Retinal pigment epithelial cell (primary cell): ENCODE data around the gene FERD3L.

Experiments
- DNase-seq: peaks from one replicate; pipeline ENCODE4 v3.0.0-alpha.2; 2010; ENCODE audit warnings: low read depth
- H3K4me3 ChIP-seq: 2 replicates; pipeline ENCODE4 v1.5.1; 2011; ENCODE audit warnings: mild to moderate bottlenecking, low read length, control low read depth, moderate library complexity
- TF ChIP-seq, protein P1 (sequence below): conservative IDR thresholded peaks from 2 replicates; pipeline ENCODE4 v1.5.1; 2011; ENCODE audit warnings: low read depth, low read length, control low read depth, inconsistent platforms

FERD3L gene

GRCh38 chr7:19106241-19107080 is 38.8 kb downstream of the FERD3L start:
- no peak overlapping the region for H3K4me3 ChIP-seq
- no peak for DNase-seq
- TF ChIP-seq, protein P1, sequence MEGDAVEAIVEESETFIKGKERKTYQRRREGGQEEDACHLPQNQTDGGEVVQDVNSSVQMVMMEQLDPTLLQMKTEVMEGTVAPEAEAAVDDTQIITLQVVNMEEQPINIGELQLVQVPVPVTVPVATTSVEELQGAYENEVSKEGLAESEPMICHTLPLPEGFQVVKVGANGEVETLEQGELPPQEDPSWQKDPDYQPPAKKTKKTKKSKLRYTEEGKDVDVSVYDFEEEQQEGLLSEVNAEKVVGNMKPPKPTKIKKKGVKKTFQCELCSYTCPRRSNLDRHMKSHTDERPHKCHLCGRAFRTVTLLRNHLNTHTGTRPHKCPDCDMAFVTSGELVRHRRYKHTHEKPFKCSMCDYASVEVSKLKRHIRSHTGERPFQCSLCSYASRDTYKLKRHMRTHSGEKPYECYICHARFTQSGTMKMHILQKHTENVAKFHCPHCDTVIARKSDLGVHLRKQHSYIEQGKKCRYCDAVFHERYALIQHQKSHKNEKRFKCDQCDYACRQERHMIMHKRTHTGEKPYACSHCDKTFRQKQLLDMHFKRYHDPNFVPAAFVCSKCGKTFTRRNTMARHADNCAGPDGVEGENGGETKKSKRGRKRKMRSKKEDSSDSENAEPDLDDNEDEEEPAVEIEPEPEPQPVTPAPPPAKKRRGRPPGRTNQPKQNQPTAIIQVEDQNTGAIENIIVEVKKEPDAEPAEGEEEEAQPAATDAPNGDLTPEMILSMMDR = no peak

DNA sequence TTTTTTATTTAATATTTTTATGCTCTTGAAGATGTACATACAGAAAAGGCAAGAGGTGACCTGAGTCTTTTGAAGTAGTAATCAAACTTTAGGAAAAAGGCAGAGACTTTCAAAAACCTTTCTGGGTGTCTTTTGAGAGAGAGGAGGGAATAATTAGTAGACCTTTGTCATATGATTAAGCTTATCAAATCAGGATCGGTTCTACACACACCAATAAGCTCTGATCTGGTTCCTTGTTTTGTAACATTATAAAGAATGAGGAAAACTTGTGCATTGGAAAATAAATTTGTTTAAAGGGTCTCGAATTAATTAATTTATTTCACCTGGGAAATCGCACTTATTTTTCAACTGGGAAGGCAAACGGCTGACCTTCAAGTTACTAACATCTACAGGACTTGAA is 39.7 kb downstream of the FERD3L start:
- TF ChIP-seq, protein P1 = no peak
- H3K4me3 ChIP-seq = no peak overlapping the region
- DNase-seq = no peak

GRCh38 chr7:19104811-19105210 is 40.4 kb downstream of the FERD3L start:
- no peak overlapping the region for H3K4me3 ChIP-seq
- DNase-seq = no peak
- TF ChIP-seq, protein P1 = no peak

DNA sequence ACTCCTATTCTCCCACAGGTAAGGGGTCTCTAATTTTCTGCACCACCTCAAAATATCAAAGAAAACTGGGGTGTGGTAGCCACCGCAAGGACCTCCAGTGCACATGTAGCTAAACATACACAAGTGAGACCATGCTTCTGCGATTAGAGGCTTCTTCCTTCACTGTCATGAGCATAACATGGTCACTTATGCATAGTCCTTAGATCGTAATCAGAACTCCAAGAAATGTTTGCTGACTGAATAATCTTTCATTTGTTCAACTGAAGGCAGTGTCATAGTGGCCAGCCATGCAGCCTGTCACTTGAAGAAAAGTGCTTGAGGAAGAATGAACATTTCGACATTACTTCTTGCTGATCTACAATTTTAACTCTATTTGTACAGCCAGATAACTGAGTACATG is 42.3 kb downstream of the FERD3L start:
- DNase-seq = no peak
- no peak overlapping the region for H3K4me3 ChIP-seq
- TF ChIP-seq, protein P1 = no peak

- no peak overlapping the region for H3K4me3 ChIP-seq
- no peak for DNase-seq
- TF ChIP-seq, protein P1 = no peak
These were observed 43.3 kb downstream of the FERD3L start for GRCh38 chr7:19101909-19102308.

DNA sequence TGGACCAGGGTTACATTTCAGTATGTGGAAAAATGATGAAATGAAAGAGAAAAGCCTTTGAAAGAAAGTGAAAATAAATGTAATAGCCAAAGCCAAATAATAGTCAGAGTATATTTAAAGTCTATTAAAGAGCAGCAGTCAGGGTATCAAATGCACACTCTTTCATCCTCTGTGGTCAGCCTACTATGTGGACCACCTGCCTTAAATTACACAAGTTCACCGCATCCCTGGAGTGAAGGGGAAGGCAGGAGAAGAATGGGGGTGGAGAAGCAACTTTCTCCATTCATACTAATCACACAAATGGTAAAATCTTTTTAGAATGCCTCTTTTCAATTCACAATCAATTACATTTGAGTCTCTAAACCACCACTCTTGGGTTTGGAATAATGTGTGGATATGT is 43.7 kb downstream of the FERD3L start:
- DNase-seq = no peak
- no peak overlapping the region for H3K4me3 ChIP-seq

More for the DNA sequence above, 43.7 kb downstream of the FERD3L start:
- TF ChIP-seq, protein P1 = no peak
